ENCODE data around the gene SLC26A8. TPM values are rescaled to one million over a fixed set of nuclear protein-coding genes. Genes with fewer than 3 reads are reported as not detected.

The SLC26A8 gene
- total RNA-seq, 1 experiment from 2014 or later: not detected

DNA sequence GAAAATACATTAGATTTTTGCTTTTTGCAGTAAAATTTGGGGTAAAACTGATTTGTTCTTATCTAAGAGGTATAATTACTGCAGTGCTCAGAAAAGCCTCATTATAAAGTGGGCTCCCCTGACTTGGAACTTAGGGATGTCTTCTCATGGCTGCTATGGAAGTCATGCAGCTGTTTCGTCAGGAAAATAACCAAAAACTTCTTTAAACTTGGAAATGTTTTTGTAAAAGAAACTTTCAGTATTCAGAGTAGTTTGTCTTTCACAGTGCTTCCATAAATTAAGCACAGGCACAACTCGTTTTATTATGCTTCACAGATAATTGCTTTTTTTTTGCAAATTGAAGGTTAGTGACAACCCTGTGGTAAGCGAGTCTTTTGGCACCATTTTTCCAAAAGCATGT, 10.0 kb upstream of the SLC26A8 start:
- Histone ChIP-seq H3K4me3 (replicated peaks in 1 of 2; ENCODE audit: low read depth in 1 of 2, low read length in 2 of 2) (no peak overlapping the region), H3K9me3 (ENCODE audit: control insufficient read depth in 1 of 2, insufficient read depth in 1 of 2, low read depth in 1 of 2, low read length in 2 of 2) (no peaks in the 10 kb centered on the region), H3K79me2 (ENCODE audit: insufficient read depth, low read length) (peaks cover 98% of the 10 kb centered on the region), H2AFZ (ENCODE audit: low read depth, low read length, poor library complexity, severe bottlenecking) (no peak overlapping the region), H3K36me3 (ENCODE audit: control insufficient read depth in 1 of 2, insufficient read depth in 2 of 2, low read length in 2 of 2) (no peaks in the 10 kb centered on the region), H4K20me1 (ENCODE audit: insufficient read depth) (peaks cover 6% of the 10 kb centered on the region; the same call in 1 of the 2 replicates), H3K27me3 (ENCODE audit: insufficient read depth, low read length) (no peaks in the 10 kb centered on the region), H3K9ac (ENCODE audit: low read length) (no peak overlapping the region), H3K4me2 (ENCODE audit: low read length) (no peak overlapping the region), H3K9me2 (ENCODE audit: insufficient read depth) (no peaks in the 10 kb centered on the region), H3K4me1 (ENCODE audit: control insufficient read depth in 1 of 2, insufficient read depth in 2 of 2, low read length in 2 of 2) (peaks cover 2 to 7% of the 10 kb centered on the region in 2 experiments; a peak in 3 of 4 replicates), H3K27ac (ENCODE audit: low read depth, low read length) (no peak overlapping the region)
- CTCF ChIA-PET: no interaction called here
- RAD21 ChIA-PET (ENCODE audit: low non-redundant PET in 1 of 2, low total read pairs in 2 of 2, uncharacterized antibody in 2 of 2, unreplicated experiment in 2 of 2): no interaction called here
- no peak for DNase-seq (ENCODE audit: low read depth, low spot score)
- no TSS peak for BruUV-seq (replicated peaks)
- no peak for TF ChIP-seq RAD21 (IDR thresholded peaks at IDR 0.05; ENCODE audit: low read depth)
- TF ChIP-seq MAX (IDR thresholded peaks at IDR 0.05): no peak
- TF ChIP-seq CTCF (IDR thresholded peaks at IDR 0.05 in 2 of 3, conservative IDR thresholded peaks at IDR 0.05 in 1 of 3; ENCODE audit: borderline replicate concordance in 1 of 3, insufficient read depth in 1 of 3, low read depth in 2 of 3, low read length in 2 of 3): no peak
- TF ChIP-seq YY1 (IDR thresholded peaks at IDR 0.05; ENCODE audit: extremely low read depth, insufficient replicate concordance, low read depth, low read length): no peak
- no peak for TF ChIP-seq POLR2AphosphoS5 (IDR thresholded peaks at IDR 0.05; ENCODE audit: low read depth, low read length)
- no peak for ATAC-seq
- intact Hi-C loops (cut with micrococcal nuclease): no loop called here
- POLR2A ChIA-PET: interaction anchor here (0.7 kb wide), 1 partner anchor 533 kb away, joined by 4 read pairs; no protein-coding TSS in a partner anchor

DNA sequence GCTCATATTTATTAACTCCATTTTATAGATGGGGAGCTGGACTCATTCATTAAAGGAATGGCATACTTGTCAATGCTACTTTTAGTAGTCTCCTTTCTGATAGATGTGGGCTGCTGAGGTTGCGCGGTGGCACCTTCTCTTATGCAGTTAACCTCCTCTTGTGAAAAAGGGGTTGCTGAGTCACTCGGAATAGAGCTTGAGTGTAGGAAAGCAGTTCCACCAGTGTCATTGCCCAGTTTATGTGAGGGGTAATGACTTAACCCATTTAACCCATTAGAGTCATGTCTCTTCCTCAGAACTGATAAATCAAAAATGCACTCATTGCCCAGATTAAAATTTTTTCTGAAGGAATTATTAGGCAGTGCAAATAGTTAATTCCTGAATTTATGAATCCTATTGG, 9.5 kb upstream of the SLC26A8 start:
- no TSS peak for BruUV-seq (replicated peaks)
- Histone ChIP-seq H3K9me2 (ENCODE audit: insufficient read depth) (no peaks in the 10 kb centered on the region), H3K4me2 (ENCODE audit: low read length) (no peak overlapping the region), H3K9ac (ENCODE audit: low read length) (no peak overlapping the region), H3K36me3 (ENCODE audit: control insufficient read depth in 1 of 2, insufficient read depth in 2 of 2, low read length in 2 of 2) (no peaks in the 10 kb centered on the region), H3K27ac (ENCODE audit: low read depth, low read length) (no peak overlapping the region), H2AFZ (ENCODE audit: low read depth, low read length, poor library complexity, severe bottlenecking) (no peak overlapping the region), H4K20me1 (ENCODE audit: insufficient read depth) (peaks cover 6% of the 10 kb centered on the region; the same call in 1 of the 2 replicates), H3K27me3 (ENCODE audit: insufficient read depth, low read length) (no peaks in the 10 kb centered on the region), H3K4me1 (ENCODE audit: control insufficient read depth in 1 of 2, insufficient read depth in 2 of 2, low read length in 2 of 2) (peaks cover 4 to 12% of the 10 kb centered on the region in 2 experiments; a peak in 3 of 4 replicates), H3K9me3 (ENCODE audit: control insufficient read depth in 1 of 2, insufficient read depth in 1 of 2, low read depth in 1 of 2, low read length in 2 of 2) (no peaks in the 10 kb centered on the region), H3K79me2 (ENCODE audit: insufficient read depth, low read length) (peaks cover 98% of the 10 kb centered on the region), H3K4me3 (replicated peaks in 1 of 2; ENCODE audit: low read depth in 1 of 2, low read length in 2 of 2) (no peak overlapping the region)
- ATAC-seq (no peak), DNase-seq (ENCODE audit: low read depth, low spot score) (no peak)
- ChIA-PET POLR2A (no interaction called here), RAD21 (ENCODE audit: low non-redundant PET in 1 of 2, low total read pairs in 2 of 2, uncharacterized antibody in 2 of 2, unreplicated experiment in 2 of 2) (no interaction called here), CTCF (no interaction called here)
- intact Hi-C loops (cut with micrococcal nuclease): no loop called here
- TF ChIP-seq ATF3 (IDR thresholded peaks at IDR 0.05): no peak
- no peak for TF ChIP-seq ZNF274 (IDR thresholded peaks at IDR 0.05; ENCODE audit: low read depth, low read length)
- TF ChIP-seq CEBPB (IDR thresholded peaks at IDR 0.05; ENCODE audit: low read depth): no peak
- no peak for TF ChIP-seq YY1 (IDR thresholded peaks at IDR 0.05; ENCODE audit: extremely low read depth, insufficient replicate concordance, low read depth, low read length)
- no peak for TF ChIP-seq ZBTB33 (IDR thresholded peaks at IDR 0.05; ENCODE audit: extremely low read depth, insufficient replicate concordance, low read length)
- TF ChIP-seq ZFX (IDR thresholded peaks at IDR 0.05): no peak
- no peak for TF ChIP-seq EZH2phosphoT487 (IDR thresholded peaks at IDR 0.05; ENCODE audit: borderline replicate concordance)
- no peak for TF ChIP-seq FOSL1 (IDR thresholded peaks at IDR 0.05; ENCODE audit: low read depth)
- no peak for TF ChIP-seq RAD21 (IDR thresholded peaks at IDR 0.05; ENCODE audit: low read depth)
- no peak for TF ChIP-seq CTCF (IDR thresholded peaks at IDR 0.05 in 2 of 3, conservative IDR thresholded peaks at IDR 0.05 in 1 of 3; ENCODE audit: borderline replicate concordance in 1 of 3, insufficient read depth in 1 of 3, low read depth in 2 of 3, low read length in 2 of 3)
- TF ChIP-seq POLR2AphosphoS5 (IDR thresholded peaks at IDR 0.05; ENCODE audit: low read depth, low read length): no peak

Measured in HCT116 (cell line).